ENCODE results near the gene SLC22A6.

DNA sequence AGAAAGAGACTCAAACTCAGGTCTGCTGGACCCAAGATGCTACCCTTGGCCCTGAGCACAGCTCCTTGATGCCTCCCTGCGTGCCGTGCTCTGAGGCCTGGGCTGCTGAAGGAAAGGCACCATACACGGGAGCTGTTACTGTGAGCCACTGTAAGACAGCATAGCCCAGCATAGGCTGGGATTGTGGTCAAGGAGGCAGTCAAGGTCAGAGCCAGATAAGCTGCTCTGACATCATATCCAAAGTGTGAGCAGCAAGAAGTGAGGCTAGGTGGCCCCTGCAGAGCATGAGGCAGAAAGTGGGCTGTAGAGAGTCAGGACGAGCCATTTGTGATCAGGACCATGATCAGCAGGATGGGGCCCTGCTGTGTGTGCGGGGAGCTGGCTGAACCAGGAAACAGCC, 23.2 kb upstream of the SLC22A6 start:
- no peak for TF ChIP-seq POLR2AphosphoS5 (IDR thresholded peaks at IDR 0.05; ENCODE audit: low read depth, low read length)
- no peak for TF ChIP-seq POLR2A (IDR thresholded peaks at IDR 0.05; ENCODE audit: low read depth, low read length)
- TF ChIP-seq SPI1 (IDR thresholded peaks at IDR 0.05; ENCODE audit: low read depth, low read length), result no peak
- TF ChIP-seq TAF1 (IDR thresholded peaks at IDR 0.05; ENCODE audit: low read depth, low read length), result no peak
- no peak for TF ChIP-seq POU2F2 (IDR thresholded peaks at IDR 0.05; ENCODE audit: low read depth, low read length)
